HG03175 (cell line): Measurements from ENCODE around the gene CCDC74B.
"Not testable (repeated sequence)": the region's sequence is repeated elsewhere in the genome, so short reads cannot be mapped to it uniquely, and the experiment has no call there.

Experiments used
- ATAC-seq: cut with Tn5 transposase; IDR thresholded peaks from one replicate; pipeline ENCODE4 v1.9.1; 2021; ENCODE audit warnings: mild to moderate bottlenecking, moderate library complexity; ENCODE audit not compliant: unreplicated experiment

Gene CCDC74B

DNA sequence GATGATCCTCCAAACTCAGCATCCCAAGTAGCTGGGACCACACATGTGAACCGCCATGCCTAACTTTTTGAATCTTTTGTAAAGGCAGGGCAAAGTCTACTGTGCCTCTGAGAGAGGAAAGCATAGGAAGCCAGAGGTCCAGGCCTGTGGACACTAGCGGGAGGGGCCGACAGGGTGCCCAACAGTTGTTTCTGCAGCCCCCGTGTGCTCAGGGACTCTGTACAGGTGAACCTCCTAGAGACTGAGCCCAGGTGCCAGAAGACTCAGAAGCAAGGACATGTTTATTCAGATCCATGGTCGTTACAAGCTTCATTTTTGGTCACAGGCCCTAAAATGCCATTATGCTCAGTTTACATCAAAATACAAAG lies 6.2 kb upstream of the CCDC74B start:
- not testable (repeated sequence) for ATAC-seq

DNA sequence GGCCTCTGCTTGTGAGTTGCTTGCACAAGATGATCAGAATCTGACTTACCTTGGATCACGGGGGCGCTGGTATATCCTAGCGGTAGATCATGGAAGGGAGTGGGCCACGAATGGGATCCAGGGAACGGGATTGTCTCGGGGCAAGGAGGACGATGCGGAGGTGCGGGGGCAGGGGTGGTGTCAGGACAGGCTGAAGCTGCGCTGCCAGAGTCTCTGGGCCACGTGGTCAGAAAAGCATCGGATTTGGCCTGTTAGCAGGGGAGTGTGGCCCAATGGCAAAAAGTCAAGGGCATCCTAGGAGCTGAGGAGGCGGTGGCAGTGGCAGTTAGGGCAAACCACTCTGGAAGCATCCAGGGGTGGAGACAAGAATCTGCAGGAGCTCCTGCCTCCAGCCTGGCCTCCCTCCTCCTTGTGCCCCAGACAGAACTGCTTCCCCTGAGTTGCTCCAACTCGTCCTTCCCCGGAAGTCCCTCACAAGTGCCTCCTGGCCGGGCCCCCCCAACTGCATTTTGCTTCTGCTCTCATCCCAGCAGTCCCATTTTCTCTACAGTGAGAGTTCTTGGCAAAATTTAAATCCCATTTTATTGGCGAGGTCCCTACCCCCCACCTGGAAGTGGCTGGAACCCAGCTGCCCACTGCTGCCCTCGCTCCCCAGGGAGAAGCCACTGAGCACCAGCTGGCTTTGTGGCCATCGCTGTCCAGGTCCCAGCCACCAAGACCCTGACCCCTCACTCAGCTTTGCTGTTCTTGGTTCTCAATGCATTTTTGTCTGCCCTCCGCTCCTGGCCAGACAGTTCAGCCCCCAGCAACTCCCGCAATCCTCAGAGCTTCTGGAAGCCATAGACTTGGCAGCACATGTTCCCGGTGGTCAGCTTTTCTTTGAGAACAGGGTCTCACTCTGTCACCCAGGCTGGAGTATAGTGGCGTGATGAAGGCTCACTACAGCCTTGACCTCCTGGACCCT lies 5.6 kb upstream of the CCDC74B start:
- no peak for ATAC-seq

DNA sequence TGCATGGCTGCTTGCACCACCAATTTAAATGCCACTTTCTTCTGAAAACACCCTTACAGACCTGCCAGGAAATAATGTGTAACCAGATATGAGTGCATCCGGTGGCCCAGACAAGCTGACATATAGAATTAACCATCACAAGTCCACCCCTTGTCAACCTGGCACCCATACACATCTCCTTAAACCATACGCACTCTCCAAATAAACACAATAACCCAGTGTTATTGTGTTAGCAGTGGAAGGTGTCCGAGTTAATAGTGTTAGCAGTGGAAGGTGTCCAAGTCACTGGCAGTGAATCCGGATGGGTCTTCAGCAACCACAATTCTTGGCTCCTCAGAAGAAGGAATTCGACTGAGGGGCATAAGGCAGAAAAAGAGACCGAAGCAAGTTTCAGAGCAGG lies 3.6 kb upstream of the CCDC74B start:
- ATAC-seq = not testable (repeated sequence)

DNA sequence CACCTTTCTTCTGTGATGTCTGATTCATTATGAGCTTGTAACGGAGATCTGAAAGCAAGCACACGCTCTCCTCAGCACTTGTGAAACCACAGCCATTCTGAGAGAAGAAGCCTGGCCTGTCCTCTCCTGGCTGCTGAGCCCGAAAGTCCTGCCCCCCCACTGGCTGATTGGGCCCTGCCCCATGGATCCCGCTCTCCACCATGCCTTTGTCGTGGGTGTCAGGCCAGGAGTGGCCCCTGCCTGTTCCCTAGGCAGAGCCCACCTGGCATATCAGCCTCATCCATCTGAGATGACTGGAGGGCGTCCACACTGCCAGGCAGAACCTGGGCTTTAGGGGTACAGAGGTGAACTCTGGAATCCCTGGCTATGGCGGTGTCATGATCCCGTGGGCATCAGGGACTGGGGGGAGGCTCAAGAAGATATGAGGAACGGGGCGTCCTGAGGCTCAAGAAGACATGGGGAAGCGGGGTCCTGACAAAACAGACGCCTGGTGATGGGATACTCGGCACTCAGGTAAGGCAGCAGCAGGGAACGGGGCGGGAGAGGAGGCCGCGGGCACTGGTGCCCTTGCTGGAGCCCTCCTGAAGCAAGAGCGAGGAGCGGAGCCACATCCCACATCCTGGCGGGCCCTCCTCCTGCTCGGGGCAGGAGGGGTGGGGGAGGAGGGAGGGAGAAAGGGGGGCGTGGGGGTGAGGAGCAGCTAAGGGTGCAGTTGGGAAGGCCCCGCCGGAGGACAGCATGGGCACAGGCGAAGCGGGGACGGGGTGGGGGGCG lies 1.5 kb downstream of the CCDC74B start:
- peak; percentile 35 for ATAC-seq

DNA sequence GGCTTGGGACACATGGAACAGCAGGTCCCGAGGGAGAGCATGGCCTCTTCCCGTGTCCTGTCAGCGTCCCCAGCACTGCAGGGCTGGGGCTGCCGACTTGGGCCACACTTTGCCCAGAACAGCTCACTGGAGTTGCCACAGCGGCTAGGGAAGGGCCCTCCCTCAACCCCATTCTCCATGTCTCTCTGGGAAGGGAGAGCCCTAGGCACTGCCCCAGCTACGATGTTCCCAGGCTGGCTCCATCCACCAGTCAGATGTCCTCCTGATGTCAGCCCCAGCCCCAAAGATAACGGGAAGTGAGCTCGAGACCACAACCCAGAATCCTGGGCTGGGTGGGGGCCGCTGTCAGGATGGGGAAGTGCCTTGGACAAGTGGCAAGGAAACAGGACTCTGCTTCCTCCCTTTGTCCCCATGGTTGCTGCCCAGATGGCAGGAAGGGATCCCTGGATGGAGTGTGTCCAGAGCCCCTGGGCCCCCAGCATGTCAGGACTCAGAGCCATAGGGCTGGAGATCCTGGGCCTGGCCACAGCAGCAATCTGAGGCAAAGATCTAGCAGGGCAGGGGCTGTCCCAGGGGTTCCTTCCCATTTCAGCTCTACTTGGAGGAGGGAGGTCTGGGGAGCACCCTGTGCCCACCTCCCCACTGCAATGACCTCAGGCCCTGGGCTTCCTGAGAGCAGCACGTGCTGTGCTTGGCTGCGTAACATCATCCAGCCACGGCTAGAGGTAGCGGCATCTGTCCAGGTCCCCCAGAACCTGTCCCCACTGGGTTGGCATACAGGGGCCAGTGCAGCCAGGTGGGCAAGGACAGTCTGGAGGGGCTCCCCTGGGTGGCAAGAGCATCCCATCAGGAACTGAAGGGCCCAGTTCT lies 2.3 kb downstream of the CCDC74B start:
- not testable (repeated sequence) for ATAC-seq

DNA sequence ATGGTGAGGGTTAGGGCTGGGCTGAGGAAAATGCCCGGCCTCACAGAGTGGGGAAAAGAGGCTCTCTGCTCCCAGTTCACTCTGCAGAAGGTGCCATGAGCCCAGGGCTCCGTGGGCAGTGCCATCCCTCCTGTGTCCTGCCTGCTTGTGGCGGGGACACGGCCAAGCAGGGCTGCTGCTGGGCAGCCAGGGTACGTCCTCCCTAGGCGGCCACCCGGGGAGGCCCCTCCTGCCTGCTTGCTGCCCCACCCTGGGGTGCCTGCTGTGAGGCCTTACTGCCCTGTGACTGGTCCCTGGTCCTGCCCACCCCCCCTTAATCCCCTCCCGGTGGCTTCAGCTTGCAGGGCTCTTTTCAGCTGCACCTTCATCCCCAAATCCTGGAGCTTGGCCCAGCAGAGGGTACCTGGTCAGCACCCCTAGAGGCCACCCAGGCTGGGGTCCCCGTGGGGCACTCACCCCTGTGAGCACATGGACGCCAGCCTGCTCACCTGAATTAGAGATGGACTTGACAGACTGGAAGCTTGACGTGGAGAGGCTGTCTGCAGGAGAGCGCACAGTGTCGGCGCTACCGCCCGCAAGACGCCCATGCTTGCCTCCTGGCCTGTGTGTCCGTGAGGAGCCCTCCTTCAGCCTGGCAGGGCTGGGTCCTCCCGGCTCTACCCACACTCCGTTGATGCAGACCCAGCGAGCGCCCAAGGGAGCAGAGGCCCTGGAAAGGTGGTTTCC lies 3.1 kb downstream of the CCDC74B start:
- ATAC-seq = not testable (repeated sequence)

DNA sequence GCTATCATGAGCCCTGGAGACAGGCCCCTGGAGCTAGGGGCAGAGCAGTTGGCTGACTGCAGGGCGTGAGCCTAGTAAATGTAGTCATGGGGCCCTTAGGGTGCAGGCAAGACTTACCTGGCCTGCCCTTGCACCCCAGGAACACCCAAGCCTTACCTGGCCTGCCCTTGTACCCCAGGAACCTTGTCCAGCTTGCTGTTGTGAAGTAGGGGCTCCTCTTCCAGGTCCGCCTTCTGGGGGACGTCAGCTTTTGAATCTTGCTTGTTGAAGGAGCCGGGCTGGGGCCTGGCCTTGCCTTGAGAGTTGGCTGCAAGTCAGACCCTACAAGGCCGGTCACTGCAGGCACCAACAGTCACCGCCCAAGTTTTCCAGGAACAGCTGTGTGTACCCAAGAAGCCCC lies 3.9 kb downstream of the CCDC74B start:
- not testable (repeated sequence) for ATAC-seq

DNA sequence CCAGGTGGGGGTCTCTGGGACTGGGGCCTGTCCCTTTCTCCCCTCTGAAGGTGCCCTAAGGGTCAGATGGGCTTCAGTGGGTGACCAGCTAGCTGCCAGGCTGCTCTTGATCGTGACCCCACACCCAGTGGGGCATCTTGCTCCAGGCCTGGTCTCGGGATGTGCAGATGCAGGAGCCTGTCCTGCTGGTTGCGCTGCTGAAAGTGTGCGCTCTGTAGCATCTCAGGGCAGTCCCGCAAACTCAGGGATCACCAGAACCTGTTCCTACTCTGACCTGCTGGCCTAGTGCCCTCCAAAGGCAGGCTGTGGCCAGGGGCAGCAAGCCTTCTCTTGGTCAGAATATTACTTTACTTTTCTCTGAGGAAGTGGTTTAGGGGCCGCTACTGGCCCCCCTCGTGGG lies 4.4 kb downstream of the CCDC74B start:
- ATAC-seq = not testable (repeated sequence)

DNA sequence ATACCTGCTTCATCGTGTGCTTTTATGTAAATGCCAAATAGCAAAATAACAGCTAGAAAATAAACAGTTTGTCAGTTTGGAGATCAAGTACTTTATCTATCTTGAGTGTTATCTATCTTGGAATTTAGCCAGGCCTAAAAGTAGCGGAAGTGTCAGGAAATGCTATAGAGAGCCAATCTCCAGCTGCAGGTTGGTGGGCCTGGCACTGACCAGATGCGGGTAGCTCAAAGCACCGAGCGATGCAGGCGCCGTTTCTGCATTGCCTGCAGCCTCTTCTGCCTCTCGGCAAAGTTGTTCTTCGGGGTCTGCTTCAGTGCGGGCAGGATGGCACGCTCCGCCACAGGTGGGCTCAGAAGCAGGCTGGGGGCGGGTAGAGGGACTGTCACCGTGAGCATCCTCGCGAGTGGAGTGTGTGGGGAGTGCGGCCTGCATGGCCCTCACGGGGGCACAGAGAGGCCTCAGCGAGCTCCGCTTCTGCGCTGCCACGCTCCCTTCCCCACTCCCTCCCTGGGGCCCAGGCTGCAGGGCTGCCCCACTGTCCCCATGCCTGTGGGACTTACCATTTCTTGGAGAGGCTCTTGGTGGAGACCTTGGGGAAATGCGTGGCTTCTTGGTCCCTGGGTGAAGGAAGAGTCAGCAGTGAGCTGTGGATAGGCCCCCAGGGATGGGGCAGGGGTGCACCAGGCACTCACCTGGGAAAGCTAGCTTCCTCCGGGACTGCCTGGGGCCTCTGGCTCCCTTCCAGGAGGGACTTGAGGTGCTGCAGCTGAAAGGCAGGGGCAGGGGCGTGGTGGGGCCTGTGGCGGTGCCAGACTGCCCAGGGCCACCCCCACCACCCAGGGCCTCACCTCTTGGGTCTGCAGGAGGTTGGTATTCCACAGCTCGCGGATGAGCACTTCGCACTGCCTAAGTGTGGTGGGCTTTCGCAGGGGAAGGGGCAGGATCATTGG lies 5.3 kb downstream of the CCDC74B start:
- ATAC-seq = not testable (repeated sequence)

DNA sequence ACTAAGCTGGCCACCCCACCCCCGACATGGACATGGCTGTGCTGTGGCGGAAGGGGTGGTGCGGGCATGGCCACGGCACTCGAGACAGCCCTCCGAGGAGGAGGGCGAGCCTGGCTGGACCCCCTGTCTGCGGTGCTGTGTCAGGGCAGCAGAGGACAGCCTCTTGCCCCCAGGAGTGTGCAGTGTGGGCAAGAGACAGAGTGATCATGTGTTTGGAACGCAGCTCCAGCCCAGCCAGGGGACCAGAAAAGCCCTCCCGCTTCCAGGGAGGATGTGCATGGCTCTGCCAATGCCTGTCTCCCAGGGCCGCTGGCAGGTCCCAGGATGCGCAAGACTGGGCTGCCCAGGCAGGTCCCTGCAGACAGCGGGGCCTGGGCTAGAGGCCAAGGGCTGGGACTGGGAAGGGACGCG lies 6.1 kb downstream of the CCDC74B start:
- ATAC-seq = not testable (repeated sequence)

DNA sequence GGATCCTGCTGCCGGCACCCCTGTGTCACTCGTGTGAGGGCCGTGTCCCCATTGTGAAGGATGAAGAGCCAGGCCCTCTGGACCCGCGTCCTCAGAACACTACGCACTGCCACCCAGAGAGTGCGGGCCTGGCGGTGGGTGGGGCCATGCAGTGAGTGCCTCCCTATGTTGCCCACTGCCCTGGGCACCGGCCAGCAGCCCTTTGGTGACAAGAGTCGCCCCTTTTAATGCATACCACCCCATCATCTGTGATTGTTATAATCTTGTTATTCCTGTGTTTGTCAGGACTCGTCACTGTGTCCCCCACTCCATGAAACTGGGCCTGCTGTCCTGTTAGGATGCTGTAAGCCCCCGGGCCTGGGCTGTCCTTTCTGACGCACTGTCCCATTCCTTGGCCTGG lies 6.6 kb downstream of the CCDC74B start:
- not testable (repeated sequence) for ATAC-seq

DNA sequence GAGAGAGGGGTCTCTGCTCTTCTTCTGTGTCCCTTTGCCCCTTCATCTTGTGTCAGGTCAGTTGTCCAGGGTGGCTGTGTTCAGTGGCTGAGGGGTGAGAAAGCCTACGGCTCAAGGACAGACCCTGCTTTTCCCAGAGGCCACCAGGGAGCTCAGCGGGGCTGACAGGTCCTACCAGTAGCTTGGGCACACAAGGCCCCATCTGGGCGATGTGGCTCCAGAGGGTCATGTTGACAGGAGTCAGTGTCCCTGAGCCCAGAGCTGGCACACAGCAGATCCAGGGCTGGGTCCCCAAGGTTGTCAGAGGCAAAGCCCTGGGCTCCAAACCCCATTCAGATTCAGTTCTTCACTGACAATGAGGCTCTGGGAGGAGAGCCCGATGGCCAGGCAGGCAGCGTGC lies 7.8 kb downstream of the CCDC74B start:
- ATAC-seq = not testable (repeated sequence)

DNA sequence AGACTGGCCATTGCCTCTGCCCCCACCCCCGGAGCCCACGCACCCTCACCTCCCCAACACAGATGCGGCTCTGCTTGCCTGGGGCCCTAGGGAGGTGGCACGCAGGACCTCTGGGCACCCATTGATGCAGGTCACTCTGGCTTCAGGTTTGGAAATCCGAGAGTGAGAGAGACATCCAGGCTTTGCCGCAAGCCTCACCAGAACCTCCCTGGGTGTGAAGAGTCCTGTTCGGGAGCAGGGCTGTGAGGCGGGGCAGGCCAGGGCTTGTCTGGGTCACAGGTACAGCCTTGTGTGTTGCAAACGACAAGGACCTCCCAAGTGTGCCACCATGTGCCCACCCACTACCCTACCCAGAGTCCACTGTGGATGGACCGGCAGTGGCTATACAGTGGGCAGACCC lies 8.4 kb downstream of the CCDC74B start:
- not testable (repeated sequence) for ATAC-seq

DNA sequence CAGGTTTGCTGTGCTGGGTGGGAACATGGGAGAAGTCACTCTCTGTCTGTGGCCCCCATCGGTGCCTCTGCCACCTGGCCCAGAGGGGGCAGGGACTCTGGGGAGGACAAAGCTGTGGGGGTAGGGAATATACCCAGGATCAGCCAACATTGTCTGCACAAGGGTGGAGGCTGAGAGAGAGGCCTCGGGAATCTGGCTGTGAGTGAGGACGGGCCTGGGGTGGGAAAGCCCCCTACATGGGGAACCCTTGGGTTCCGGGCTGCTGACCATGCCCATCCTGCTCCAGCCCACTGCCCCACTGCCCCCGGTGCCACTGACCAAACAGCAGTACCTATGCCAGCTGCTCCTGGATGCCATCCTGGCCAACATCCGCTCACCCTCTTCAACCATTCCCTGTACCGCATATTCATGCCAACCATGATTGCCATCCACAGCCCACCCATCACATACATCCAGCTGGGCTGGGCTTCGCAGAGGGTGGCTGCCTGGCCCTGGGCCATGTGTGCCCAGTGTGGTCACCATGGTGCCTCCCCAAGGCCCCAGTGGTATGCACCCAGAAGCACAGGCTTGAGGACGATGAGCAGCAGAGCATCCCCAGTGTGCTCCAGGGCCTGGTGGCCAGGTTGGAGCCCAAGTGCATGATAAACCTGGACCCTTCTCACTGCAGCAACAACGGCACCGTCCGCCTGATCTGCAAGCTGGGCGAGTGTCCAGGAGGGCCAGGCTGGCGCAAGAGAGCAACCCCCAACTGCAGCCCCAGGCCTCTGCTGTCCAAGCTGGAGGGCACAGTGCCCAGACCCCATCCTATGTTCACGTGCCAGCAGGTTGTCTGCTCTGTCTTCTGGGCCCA lies 9.0 kb downstream of the CCDC74B start:
- ATAC-seq = no peak

DNA sequence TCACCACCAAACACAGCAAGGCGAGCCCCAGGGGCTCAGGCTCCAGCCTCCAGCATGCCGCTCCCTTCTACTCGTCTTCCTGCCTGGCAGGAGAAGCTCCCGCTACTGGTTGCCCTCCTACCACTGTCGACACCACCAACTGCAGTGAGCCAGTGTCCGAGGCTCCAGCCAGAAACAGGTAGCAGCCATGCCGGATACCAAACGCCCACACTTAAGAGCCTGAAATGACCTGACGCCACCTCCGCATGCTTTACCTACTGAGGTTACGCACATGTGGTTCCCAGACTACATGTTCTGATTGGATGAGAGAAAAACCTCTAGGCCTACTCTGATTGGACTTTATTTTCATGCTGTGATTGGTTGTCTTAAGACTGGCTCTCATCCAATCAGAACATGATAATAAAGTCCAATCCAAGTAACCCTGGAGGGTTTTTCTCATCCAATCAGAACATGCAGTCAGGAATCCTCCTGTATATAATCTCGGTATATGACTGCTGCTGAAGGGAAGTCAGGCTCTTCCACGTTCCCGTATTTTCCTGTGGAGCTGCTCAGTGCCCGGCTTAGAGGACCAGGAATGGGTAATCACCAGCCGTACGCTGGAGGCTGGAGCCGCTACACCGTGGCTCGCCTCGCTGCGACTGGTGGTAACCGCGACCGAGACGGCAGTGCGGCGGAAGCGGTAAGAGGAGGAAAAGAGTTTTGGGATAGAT lies 15.6 kb downstream of the CCDC74B start, which contains the start of gene POTEF:
Gene POTEF (minus strand): TSS at position 103 of the 710 bp plus-strand sequence. CDS start 8,707 bp downstream, outside the sequence.
- not testable (repeated sequence) for ATAC-seq

DNA sequence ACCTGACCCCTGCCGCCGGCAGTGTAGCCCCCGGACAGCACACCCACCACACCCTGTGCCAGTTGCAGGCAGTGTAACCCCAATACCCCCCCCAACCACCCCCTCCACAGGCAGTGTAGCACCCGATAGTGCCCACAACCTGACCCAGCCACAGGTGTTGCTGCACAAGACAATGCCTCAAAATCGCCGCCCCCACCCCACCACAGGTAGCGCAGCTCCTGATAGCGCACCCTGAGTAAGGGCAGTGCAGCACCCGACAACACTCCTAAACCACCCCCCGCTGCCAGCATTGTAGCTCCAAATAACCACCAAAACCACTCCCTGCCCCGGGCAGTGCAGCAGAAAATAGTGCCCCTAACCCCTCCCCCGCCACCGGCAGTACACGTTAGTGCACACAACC lies 16.4 kb downstream of the CCDC74B start:
- not testable (repeated sequence) for ATAC-seq

DNA sequence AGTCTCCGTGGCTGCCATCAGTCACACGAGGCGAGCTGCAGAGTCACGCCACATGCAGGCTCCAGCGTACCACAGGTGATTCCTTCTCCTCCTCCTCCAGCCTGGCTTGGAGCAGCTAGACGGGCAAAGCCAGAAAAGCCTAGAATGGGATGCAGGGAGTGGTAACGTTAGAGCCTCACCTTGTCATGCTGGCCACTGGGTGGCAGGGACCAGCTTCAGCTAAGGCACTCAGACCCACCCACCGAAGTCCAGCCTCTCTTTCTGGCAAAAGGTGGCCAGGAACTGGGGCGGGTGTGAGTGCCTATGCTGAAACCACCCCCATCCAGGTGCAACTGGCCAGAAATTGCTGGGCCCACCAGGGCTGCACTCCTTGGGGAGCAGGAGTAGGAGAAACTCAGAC lies 17.2 kb downstream of the CCDC74B start:
- ATAC-seq = not testable (repeated sequence)
